ENCODE data around the gene IL5.
A peak's percentile ranks its signal among the peaks of the same experiment; 100 is the strongest.
"Not testable (repeated sequence)": the region's sequence is repeated elsewhere in the genome, so short reads cannot be mapped to it uniquely, and the experiment has no call there.

The IL5 gene

GRCh38 chr5:132543472-132544201 is at the start of gene IL5:
Gene IL5 (minus strand): TSS chr5:132543522. CDS start chr5:132543478, 44 bp downstream.
- DNase-seq: no peak

- no peak for DNase-seq
These were observed 49.2 kb upstream of the IL5 start for GRCh38 chr5:132592521-132592920.

GRCh38 chr5:132591145-132591544 is 47.8 kb upstream of the IL5 start:
- no peak for DNase-seq

DNA sequence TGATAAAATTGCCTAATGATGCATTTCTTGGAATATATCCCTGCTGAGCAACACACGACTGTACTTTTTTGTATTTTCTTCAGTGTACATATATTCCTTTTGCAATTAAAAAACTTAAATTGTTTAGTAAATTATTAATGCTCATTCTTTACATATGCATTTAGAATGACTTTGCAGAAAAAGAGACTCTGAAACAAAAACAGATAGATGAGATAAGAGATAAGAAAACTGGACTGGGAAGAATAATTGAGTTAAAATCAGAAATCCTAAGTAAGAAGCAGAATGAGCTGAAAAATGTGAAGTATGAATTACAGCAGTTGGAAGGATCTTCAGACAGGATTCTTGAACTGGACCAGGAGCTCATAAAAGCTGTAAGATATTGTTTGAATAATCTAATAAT is 46.1 kb upstream of the IL5 start:
- no peak for DNase-seq

GRCh38 chr5:132586063-132586462 is 42.7 kb upstream of the IL5 start:
- no peak for DNase-seq

- DNase-seq: not testable (repeated sequence)
These were observed 41.2 kb upstream of the IL5 start for GRCh38 chr5:132584560-132584959.

DNA sequence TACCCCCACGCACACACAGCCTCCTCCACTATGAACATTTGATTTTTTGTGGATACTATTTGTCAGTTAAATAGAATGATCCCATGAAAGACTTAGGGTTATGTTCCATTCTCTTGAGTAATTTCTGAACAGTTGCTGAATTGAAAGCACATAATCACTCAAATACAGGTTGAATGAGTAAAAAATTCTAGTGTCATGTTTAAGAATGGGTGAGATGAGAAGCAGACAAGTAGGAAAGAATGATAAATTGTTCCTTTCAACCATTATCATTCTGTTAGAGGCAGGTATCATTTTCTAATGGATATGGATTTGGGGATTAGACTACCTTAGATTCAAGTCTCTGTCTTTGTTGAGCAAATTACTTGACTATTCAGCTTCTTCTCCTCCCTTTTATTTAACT is 32.8 kb upstream of the IL5 start:
- DNase-seq: no peak

- DNase-seq: no peak
These were observed 23.3 kb upstream of the IL5 start for GRCh38 chr5:132566657-132567056.

- DNase-seq: not testable (repeated sequence)
These were observed 21.2 kb upstream of the IL5 start for GRCh38 chr5:132564555-132564954.

DNA sequence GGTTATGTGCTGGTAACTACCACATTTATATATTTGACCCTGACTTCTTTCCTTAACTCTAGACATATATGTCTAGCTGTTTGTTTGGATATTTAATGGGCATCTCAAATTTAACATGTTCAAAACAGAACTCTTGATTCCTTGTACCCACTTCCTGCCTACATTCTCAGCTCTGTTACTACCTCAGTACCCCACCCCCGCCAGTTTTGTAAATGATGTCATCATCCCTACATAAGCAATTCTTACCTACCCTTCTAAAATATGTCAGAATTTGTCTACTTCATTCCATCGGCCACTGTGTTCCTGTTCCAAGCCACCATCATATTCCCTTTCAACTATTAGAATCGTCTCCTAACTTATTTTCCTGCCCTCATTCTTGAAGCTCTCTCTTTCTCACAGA is 18.3 kb upstream of the IL5 start:
- DNase-seq: no peak

GRCh38 chr5:132559383-132560060 is 16.2 kb upstream of the IL5 start:
- DNase-seq: no peak

DNA sequence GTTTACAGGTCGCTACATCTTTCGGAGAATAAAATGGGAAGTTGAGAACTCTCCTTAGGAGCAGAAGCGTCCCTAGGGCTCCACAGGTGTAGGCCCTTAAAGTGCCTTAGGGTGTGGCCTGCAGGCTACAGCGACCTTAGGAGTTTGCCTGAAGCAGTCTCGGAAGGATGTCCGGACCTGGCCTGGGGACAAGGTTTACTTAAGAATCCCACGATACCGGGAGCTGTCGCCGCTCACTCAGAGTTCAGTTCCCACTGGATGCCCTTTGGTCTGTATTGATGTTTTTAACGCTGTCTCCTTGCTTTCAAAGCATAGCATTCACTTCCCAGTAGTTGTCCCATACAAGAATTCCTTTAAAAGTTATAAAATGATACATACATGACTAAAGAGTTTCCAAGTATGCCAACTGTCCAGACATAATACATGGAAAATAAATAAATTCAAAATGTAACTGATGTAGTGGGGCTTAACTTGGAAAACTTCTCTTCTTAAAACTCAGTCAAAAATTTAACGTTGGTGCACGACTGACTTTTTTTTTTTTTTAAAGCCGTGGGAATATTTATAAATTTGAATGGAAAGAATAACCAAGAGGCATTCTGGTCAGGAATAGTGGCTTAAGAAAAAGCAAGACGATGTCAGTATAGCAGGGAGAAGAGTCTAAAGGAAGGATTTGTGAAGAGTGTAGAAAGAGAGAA is 14.3 kb upstream of the IL5 start:
- DNase-seq: no peak

- peak; percentile 79 for DNase-seq
These were observed 13.6 kb upstream of the IL5 start, which contains the start of gene RAD50 for GRCh38 chr5:132556763-132557477. Gene RAD50 (plus strand): TSS chr5:132556977. CDS start chr5:132557325, 348 bp downstream.

GRCh38 chr5:132556153-132556762 is 12.9 kb upstream of the IL5 start:
- DNase-seq: peak; percentile 79

DNA sequence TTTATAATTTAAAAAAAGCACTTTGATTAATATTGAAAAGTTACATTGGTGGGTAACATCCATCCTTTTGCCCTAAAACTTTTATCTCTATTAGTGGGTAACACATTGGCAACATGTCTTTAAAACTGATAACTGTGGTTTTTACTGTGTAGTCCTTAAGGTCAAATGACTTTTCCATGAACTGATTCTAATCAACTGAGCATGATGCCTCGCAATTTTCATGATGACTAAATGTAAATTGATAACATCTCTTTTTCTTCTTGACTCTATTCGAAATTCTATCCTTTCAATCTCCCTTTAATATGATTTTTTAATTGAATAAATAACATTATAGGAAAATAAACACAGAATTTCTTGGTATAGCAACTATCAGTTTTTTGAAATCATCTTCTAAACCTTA is 6.3 kb upstream of the IL5 start:
- DNase-seq: no peak

DNA sequence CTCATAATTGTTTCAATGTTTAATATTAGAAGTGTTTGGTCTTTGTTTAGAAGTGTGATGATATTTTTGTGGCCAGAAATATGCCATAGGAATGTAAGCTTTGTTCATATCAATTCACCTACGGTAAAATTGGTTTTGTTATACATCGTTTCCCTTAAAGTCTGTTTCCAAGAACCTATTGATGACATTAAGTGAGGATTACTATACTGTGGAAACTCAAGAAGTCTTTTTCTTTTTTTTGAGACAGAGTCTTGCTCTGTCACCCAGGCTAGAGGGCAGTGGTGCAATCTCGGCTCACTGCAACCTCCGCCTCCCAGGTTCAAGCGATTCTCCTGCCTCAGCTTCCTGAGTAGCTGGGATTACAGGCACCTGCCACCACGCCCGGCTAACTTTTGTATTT is 5.5 kb upstream of the IL5 start:
- not testable (repeated sequence) for DNase-seq

- DNase-seq: no peak
These were observed 3.9 kb upstream of the IL5 start for GRCh38 chr5:132547269-132547668.

- DNase-seq: no peak
These were observed 2.8 kb upstream of the IL5 start for GRCh38 chr5:132546108-132546507.

DNA sequence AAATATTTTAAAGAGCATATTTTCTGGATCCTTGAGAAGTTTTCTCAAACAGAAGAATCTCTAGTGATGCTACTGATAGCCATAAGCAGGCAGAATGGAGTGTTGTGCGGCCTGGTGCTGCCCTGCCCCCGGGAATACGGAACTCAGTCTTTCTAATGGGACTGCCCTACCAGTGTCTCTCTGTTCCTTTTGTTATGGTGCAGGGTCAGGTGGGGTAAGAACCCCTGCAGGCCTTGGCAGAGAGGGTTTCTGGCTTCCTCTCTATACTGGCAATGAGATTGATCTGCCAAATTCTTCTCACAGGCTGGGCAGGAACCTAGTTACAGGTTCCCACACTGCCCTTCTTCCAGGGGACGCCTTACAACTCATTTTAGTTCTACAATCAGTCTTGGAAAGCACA is 2.6 kb downstream of the IL5 start:
- no peak for DNase-seq

GRCh38 chr5:132540149-132540548 is 3.2 kb downstream of the IL5 start:
- DNase-seq: no peak

GRCh38 chr5:132539716-132540115 is 3.6 kb downstream of the IL5 start:
- DNase-seq: no peak

DNA sequence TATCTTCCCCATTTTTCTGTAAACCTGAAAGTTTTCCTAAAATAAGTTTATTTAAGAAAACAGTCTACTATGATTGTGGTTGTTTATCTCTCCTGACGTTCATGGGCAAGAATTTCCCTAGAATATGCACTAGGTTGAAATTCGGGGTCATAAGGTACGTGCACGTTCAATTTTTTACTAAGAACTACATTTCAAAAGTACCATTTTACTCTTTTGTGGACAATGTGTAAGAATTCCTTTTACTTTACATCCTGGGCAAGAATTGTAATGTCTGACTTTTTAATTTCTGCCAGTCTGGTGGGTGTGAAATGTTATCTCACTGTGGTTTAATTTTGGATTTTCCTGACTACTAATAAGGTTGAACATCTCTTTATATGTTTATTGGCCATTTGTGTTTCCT is 12.4 kb downstream of the IL5 start:
- no peak for DNase-seq

Measured in SHP77 treated with DMSO at 0.1 percent for 48 hours (cell line).